H1 (cell line): ENCODE results near the gene GAPT. TPM values are rescaled to one million over a fixed set of nuclear protein-coding genes. Genes with fewer than 3 reads are reported as not detected.

Experiments
- BACH1 ChIP-seq: IDR thresholded peaks from 2 replicates; pipeline ENCODE4 v1.6.1; 2012; ENCODE audit warnings: low read length, improper control_type of control experiment
- CEBPB ChIP-seq: IDR thresholded peaks from 2 replicates; pipeline ENCODE4 v1.6.1; 2012; ENCODE audit warnings: low read depth, low read length
- CTCF ChIP-seq, 3 experiments: IDR thresholded peaks; 1 replicate in 2 of 3; 2 replicates in 1 of 3; pipeline versions ENCODE4 v1.5.1 to v1.6.1; 2011; ENCODE audit warnings: low read length in 3 of 3, mild to moderate bottlenecking in 3 of 3, inconsistent platforms in 2 of 3, low read depth in 1 of 3, moderate library complexity in 1 of 3; ENCODE audit not compliant: insufficient read depth in 1 of 3; ENCODE audit errors: control extremely low read depth in 1 of 3
- KDM1A ChIP-seq: fragments of 200-600, 300-600 bp; sonication (generic); IDR thresholded peaks from 2 replicates; pipeline ENCODE4 v1.7.1; 2016; ENCODE audit warnings: mild to moderate bottlenecking, low read length, borderline replicate concordance
- KDM4A ChIP-seq: IDR thresholded peaks from one replicate; pipeline ENCODE4 v1.7.1; 2012; ENCODE audit warnings: low read depth, mild to moderate bottlenecking, moderate library complexity, low read length, inconsistent platforms; ENCODE audit not compliant: severe bottlenecking
- KDM5A ChIP-seq: fragments of 200-600 bp; IDR thresholded peaks from 2 replicates; pipeline ENCODE4 v1.7.1; 2012; ENCODE audit warnings: mild to moderate bottlenecking, low read length, inconsistent platforms, mixed read lengths
- POLR2AphosphoS5 ChIP-seq: IDR thresholded peaks from 2 replicates; pipeline ENCODE4 v1.6.1; 2011; ENCODE audit warnings: low read depth, low read length
- polyA plus RNA-seq, 7 experiments: library from polyadenylated mRNA; depleted of rRNA in 3 of 7; stranded (reverse) in 5 of 7; unstranded in 2 of 7; fragments of >200 nt in 5 of 7; fragments of 200-250 nt in 2 of 7; gene quantifications; 1 replicate in 5 of 7; 2 replicates in 1 of 7; 4 replicates in 1 of 7; pipeline versions ENCODE4 v1.2.1 to v1.2.3, GENCODE V29; 2011 to 2013; ENCODE audit warnings: missing spikeins in 2 of 7, mixed read lengths in 2 of 7
- total RNA-seq: library from RNA; stranded (reverse); fragmentation: NEBNext Ultra II Directional; extraction: Animal tissue kit (Norgen Biotek cat#: 25700); gene quantifications from 2 replicates; pipeline ENCODE4 v1.2.1, GENCODE V29; 2021

The GAPT gene
- total and polyA plus RNA-seq, 2 of the 8 experiments (the other 6 are each of a cell fraction or from before 2014, with no cell fraction given): not detected

GRCh38 chr5:58458141-58458742 lies 33.0 kb upstream of the GAPT start (continued):
- TF ChIP-seq KDM4A (no peak), KDM5A (no peak), POLR2AphosphoS5 (no peak), CTCF (IDR thresholded peaks at IDR 0.05; ENCODE audit: control extremely low read depth in 1 of 3, insufficient read depth in 1 of 3, low read depth in 1 of 3, low read length in 3 of 3) (no peak), BACH1 (no peak), CEBPB (no peak), KDM1A (no peak)
